GM20000 (cell line): ENCODE results near the gene TM9SF2.

ENCODE experiments used
- DNase-seq: peaks from one replicate; pipeline ENCODE4 v3.0.0; 2012; ENCODE audit warnings: low spot score
- CTCF ChIP-seq: IDR thresholded peaks from 2 replicates; pipeline ENCODE4 v1.5.1; 2012; ENCODE audit warnings: mild to moderate bottlenecking, control low read depth; ENCODE audit errors: extremely low read depth, missing control alignments

TM9SF2 gene

GRCh38 chr13:99517984-99518383, 16.7 kb downstream of the TM9SF2 start:
- no peak for DNase-seq

GRCh38 chr13:99522298-99522697, 21.0 kb downstream of the TM9SF2 start:
- TF ChIP-seq CTCF, result no peak
- no peak for DNase-seq

More at GRCh38 chr13:99517984-99518383, 16.7 kb downstream of the TM9SF2 start:
- no peak for TF ChIP-seq CTCF

- no peak for TF ChIP-seq CTCF
- no peak for DNase-seq
Observed at GRCh38 chr13:99523838-99524237, 22.6 kb downstream of the TM9SF2 start.

GRCh38 chr13:99525967-99526366, 24.7 kb downstream of the TM9SF2 start:
- TF ChIP-seq CTCF, result no peak
- no peak for DNase-seq

GRCh38 chr13:99526549-99526948, 25.3 kb downstream of the TM9SF2 start:
- no peak for TF ChIP-seq CTCF
- no peak for DNase-seq

GRCh38 chr13:99527301-99527700, 26.0 kb downstream of the TM9SF2 start:
- no peak for DNase-seq
- TF ChIP-seq CTCF, result no peak

- TF ChIP-seq CTCF, result peak; percentile 16
- peak; percentile 25 for DNase-seq
Observed at GRCh38 chr13:99528547-99528946, 27.3 kb downstream of the TM9SF2 start.
